Hematopoietic multipotent progenitor cell treated with erythropoietin and hydrocortisone succinate and interleukin-3 and kit ligand, for 4 days (in vitro differentiated cells): ENCODE results near the gene HLA-DOB.
A peak's percentile ranks its signal among the peaks of the same experiment; 100 is the strongest.

Experiments used
- DNase-seq: peaks from one replicate; pipeline ENCODE4 v3.0.0-alpha.2; 2015

The HLA-DOB gene

DNA sequence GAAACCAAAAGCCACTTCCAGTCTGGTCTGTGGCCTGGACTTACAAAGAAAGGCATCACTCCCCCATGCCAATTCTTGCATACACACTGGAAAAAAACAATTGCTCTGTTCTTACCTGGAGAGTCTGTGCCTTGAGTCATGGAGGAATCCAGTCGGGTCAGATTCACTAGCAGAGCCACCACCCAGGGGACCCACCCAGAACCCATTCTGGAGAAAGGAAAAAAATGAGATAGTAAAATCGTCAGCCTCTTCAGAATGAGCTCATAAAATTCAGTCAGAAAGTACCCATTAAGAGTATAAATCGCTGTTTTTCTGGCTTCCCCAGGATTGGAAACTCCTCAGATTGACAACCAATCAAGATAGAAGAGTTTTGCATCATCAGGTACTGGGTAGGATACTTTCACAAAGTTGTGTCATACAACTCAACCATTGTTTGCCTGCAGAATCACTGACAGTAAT, at the start of gene HLA-DOB:
Gene HLA-DOB, minus strand, starts transcription at position 257 of the 459 bp plus-strand sequence. Its CDS starts 51 bp downstream, at position 206.
- peak; percentile 52 for DNase-seq

DNA sequence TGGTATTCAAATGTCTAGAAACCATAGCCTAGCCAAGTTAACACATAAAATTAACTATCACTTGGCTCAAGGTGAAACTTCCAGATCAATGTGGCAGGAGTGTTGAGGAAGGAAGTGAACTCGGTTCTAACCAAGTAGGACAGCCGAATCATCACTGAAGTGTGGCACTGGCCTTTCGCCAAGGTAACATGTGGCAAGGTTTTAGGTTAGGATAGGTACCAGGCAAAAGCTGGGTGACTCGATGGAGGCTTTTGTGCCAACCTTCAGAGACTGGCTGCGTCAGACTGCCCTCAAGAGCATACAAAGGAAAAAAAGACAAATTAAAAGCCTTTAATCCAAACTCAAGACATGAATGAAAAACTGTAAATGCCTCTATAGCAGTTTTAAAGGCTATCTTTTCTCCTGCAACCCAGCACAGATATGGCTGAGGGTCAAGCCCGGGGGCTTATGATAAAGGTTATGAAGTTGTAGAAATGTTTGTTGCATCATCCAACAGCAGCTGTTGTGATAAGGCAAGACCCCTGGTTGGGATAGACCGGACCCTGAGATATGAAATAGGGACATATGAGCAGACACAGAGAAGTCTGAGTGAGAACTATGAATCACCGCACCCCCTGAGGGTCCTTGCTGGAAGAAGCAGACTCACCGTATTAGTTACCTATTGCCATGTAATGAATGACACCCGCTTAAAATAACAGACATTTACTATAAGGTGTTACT, 49.1 kb upstream of the HLA-DOB start:
- no peak for DNase-seq

DNA sequence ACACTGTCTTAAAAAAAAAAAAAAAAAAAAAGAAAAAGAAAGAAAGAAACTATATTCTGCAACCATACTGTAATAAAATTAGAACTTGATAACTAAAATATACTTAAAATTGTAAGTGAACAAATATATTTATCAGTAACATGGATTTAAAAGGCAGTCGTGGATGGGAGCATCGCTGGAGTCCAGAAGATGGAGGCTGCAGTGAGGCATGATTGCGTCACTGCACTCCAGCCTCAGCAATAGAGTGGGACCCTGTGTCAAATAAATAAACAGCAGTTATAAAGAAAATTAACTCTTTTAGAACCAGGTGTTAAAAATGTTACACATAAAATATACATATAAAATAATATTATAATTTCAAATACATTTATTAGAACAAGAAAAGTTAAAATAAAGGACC, 45.9 kb upstream of the HLA-DOB start:
- no peak for DNase-seq

- no peak for DNase-seq
Observed at GRCh38 chr6:32860674-32861073, 43.9 kb upstream of the HLA-DOB start.

GRCh38 chr6:32858194-32858593, 41.4 kb upstream of the HLA-DOB start:
- no peak for DNase-seq

- peak; percentile 88 for DNase-seq
Observed at GRCh38 chr6:32857156-32857891, 40.5 kb upstream of the HLA-DOB start.

GRCh38 chr6:32855467-32856174, 38.8 kb upstream of the HLA-DOB start:
- no peak for DNase-seq

- peak; percentile 67 for DNase-seq
Observed at GRCh38 chr6:32854376-32855178, 37.8 kb upstream of the HLA-DOB start.

GRCh38 chr6:32853541-32854375, 37.0 kb upstream of the HLA-DOB start, which contains the start of the genes PSMB9 and TAP1:
Gene PSMB9 (plus strand): TSS chr6:32854192. CDS start chr6:32854230, 38 bp downstream.
Gene TAP1 (minus strand): TSS chr6:32853704. CDS start chr6:32853636, 68 bp downstream.
- peak; percentile 96 for DNase-seq

GRCh38 chr6:32852844-32853540, 36.2 kb upstream of the HLA-DOB start:
- peak; percentile 65 for DNase-seq

GRCh38 chr6:32852018-32852843, 35.4 kb upstream of the HLA-DOB start:
- no peak for DNase-seq

DNA sequence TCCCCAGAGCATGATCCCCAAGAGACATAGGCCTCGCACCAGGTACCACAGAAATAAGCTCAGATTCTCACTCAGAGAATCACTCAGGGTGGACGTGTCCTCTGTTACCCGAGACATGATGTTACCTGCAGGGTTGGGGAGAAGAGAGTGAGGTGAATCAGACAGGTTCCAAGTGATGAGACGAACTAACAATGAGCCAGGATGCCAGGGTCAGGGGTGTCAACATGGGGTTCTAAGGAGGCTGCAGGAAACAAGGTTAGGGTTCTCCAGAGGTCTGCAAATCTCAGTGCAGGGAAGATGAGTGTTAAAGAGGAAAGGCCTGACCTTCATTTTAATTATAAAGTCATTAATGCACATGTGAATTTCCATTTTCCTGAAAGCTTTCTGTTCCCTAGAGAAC, 34.2 kb upstream of the HLA-DOB start:
- DNase-seq: no peak

DNA sequence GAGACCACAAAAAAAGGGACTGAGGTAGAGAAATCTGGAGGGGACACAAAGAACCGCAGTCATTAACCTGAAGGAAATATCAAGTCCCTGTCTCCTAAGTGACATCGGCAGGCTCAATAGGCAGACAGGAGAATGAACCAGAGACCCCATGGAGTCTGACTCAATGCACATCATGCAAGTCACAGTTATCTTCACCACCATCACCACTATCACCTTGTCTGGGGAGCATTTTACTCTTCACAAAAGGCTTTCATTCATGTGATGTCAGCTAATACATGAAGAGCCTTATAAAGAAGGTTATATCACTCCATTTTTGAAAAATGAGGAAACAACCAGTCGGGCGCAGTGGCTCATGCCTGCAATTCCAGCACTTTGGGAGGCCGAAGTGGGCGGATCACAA, 32.3 kb upstream of the HLA-DOB start:
- no peak for DNase-seq

GRCh38 chr6:32847795-32848194, 31.0 kb upstream of the HLA-DOB start:
- DNase-seq: no peak

DNA sequence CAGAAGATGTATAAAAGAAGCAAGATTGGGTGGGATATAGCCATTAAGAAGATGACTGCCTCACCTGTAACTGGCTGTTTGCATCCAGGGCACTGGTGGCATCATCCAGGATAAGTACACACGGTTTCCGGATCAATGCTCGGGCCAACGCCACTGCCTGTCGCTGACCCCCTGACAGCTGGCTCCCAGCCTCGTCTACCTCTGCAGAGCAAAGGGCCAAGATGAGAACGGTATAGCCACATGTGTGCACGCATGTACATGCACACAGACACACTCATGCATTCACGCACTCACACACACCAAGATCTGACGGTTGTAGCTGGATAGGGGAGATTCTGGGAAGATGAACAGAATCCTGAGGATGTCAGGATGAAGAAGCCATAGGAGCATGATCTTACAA, 30.2 kb upstream of the HLA-DOB start:
- DNase-seq: no peak

- peak; percentile 67 for DNase-seq
Observed at GRCh38 chr6:32845384-32845884, 28.6 kb upstream of the HLA-DOB start.

GRCh38 chr6:32844839-32845383, 28.1 kb upstream of the HLA-DOB start:
- no peak for DNase-seq

DNA sequence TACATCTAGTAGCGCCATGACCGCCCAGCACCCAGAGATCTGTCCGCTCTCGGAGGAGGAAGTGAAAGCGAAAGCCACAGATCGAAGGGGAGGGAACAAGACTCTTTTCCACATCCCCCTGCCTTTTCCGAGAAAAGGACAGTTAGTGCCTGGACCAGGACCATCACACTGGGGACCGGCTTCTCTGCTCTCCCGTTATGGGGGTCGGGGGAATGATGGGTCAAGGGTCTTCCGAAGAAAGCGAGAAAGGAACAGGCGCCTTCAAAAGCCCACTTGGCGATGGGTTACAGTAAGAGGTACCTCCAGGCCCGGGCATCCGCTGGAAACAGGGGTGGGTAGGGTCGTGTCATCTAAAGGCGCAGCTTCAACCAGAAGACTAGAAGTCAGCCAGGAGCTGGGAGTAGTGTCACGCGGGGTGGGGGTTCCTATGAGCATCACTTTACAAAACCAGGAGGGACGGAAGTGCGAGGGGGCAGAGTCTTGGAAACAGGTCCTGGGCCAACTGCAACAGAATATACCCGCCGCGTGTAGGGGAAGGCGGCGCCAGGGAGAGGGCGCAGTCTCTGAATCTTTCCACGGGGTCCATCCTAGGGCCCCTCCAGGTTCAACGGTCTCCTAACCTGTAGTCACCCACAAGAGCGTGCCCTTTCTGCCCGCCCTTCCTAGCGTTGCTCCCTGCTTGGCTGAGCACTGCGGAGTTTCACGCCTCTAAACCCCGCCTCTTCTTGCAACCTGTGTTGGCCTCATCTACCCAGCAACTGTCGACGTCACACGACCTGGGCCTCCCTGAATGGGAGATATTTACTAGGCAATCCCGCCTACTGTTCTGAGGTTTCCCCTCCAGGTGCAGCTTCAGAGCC, 27.4 kb upstream of the HLA-DOB start, which contains the start of gene PSMB8:
Gene PSMB8, minus strand, starts transcription at position 69 of the 860 bp plus-strand sequence. Its CDS starts 51 bp downstream, at position 18.
- peak; percentile 98 for DNase-seq
